Measurements from ENCODE around the gene SNAP29. TPM values are rescaled to one million over a fixed set of nuclear protein-coding genes. Genes with fewer than 3 reads are reported as not detected.
"Not testable (repeated sequence)": the region's sequence is repeated elsewhere in the genome, so short reads cannot be mapped to it uniquely, and the experiment has no call there.

The SNAP29 gene
- total and polyA plus RNA-seq, 7 donors = 19.1 to 46.3 (median 27.6) TPM

- Histone ChIP-seq H3K36me3 (ENCODE audit: insufficient read depth in 1 of 2, low read depth in 1 of 2) (peaks cover 3 to 94% of the 10 kb centered on the region in 2 donors), H3K4me3 (no peak overlapping the region)
- intact Hi-C loops (cut with DNase I) = no loop called here
Observed at GRCh38 chr22:20816559-20816958, 42.2 kb upstream of the SNAP29 start.

GRCh38 chr22:20818471-20818870 lies 40.3 kb upstream of the SNAP29 start:
- TF ChIP-seq, protein P1, sequence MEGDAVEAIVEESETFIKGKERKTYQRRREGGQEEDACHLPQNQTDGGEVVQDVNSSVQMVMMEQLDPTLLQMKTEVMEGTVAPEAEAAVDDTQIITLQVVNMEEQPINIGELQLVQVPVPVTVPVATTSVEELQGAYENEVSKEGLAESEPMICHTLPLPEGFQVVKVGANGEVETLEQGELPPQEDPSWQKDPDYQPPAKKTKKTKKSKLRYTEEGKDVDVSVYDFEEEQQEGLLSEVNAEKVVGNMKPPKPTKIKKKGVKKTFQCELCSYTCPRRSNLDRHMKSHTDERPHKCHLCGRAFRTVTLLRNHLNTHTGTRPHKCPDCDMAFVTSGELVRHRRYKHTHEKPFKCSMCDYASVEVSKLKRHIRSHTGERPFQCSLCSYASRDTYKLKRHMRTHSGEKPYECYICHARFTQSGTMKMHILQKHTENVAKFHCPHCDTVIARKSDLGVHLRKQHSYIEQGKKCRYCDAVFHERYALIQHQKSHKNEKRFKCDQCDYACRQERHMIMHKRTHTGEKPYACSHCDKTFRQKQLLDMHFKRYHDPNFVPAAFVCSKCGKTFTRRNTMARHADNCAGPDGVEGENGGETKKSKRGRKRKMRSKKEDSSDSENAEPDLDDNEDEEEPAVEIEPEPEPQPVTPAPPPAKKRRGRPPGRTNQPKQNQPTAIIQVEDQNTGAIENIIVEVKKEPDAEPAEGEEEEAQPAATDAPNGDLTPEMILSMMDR (IDR thresholded peaks at IDR 0.05) = no peak
- DNase-seq (no peak), ATAC-seq (no peak)
- intact Hi-C loops (cut with DNase I) = no loop called here
- H3K9me3 ChIP-seq = no peaks in the 10 kb centered on the region
- no peak overlapping the region for H3K4me3 ChIP-seq
- H3K27ac ChIP-seq = no peak overlapping the region
- no peaks in the 10 kb centered on the region for H3K4me1 ChIP-seq
- H3K27me3 ChIP-seq (ENCODE audit: insufficient read depth in 3 of 3, low read length in 2 of 3) = no peaks in the 10 kb centered on the region
- H3K36me3 ChIP-seq (ENCODE audit: insufficient read depth in 1 of 2, low read depth in 1 of 2) = peaks cover 0 to 88% of the 10 kb centered on the region in 2 donors
- WGBS, 3 donors = 91 to 93% (median 93%) methylated on average over 3 of the region's 3 CpGs

More at GRCh38 chr22:20816559-20816958, 42.2 kb upstream of the SNAP29 start:
- TF ChIP-seq, protein P1 (IDR thresholded peaks at IDR 0.05) = no peak
- no peaks in the 10 kb centered on the region for H3K4me1 ChIP-seq
- no peaks in the 10 kb centered on the region for H3K9me3 ChIP-seq
- no peaks in the 10 kb centered on the region for H3K27me3 ChIP-seq (ENCODE audit: insufficient read depth in 3 of 3, low read length in 2 of 3)
- WGBS, 3 donors = 95 to 98% (median 96%) methylated on average over 6 of the region's 6 CpGs
- ATAC-seq (no peak), DNase-seq (no peak)
- H3K27ac ChIP-seq = no peak overlapping the region

DNA sequence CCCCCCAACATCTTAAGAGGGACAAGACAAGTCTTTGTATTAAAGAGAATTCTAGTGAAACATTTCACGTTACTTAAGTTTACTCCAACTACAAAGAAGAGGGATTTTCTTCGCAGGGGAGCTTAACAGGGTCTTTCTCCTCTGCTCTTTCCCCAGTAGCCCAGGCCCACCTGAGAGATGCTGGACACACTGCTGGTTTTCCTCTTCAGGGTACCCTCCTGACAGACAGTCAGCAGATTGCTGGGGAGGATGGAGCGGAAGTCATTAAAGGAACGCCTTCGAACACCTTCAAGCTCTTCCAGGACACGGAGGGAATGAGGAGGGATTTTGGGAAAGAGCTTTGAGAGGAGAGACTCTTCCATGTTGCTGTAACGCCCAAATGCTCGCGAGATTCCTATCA lies 39.3 kb upstream of the SNAP29 start:
- Histone ChIP-seq H3K27me3 (ENCODE audit: insufficient read depth in 3 of 3, low read length in 2 of 3) (no peaks in the 10 kb centered on the region), H3K4me3 (no peak overlapping the region), H3K9me3 (no peaks in the 10 kb centered on the region), H3K36me3 (ENCODE audit: insufficient read depth in 1 of 2, low read depth in 1 of 2) (peaks cover 0 to 88% of the 10 kb centered on the region in 2 donors), H3K4me1 (no peaks in the 10 kb centered on the region), H3K27ac (no peak overlapping the region)
- TF ChIP-seq, protein P1 (IDR thresholded peaks at IDR 0.05) = no peak
- ATAC-seq = no peak
- no peak for DNase-seq
- 94 to 95% (median 95%) methylated on average over 9 of the region's 9 CpGs for WGBS, 3 donors
- intact Hi-C loops (cut with DNase I) = no loop called here

DNA sequence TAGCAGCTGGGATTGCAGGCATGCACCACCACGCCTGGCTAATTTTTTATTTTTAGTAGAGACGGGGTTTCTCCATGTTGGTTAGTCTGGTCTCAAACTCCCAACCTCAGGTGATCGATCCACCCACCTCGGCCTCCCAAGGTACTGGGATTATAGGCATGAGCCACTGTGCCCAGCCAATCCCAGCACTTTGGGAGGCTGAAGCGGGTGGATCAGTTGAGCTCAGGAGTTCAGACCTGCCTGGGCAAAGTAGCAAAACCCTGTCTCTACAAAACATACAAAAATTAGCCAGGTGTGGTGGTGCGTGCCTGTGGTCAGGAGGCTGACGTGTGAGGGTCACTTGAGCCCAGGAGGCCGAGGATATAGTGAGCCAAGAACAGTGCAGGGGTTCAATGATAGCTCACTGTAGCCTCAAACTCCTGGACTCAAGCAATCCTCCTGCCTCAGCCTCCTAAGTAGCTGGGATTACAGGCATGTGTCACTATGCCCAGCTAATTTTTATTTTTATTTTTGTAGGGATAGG lies 37.0 kb upstream of the SNAP29 start:
- H3K27me3 ChIP-seq (ENCODE audit: insufficient read depth in 3 of 3, low read length in 2 of 3); ATAC-seq; intact Hi-C loops (cut with DNase I); H3K9me3 ChIP-seq; H3K4me3 ChIP-seq; H3K27ac ChIP-seq; H3K4me1 ChIP-seq; DNase-seq: not testable (repeated sequence)
- WGBS, 3 donors = 98% methylated on average over 8 of the region's 8 CpGs
- H3K36me3 ChIP-seq (ENCODE audit: insufficient read depth in 1 of 2, low read depth in 1 of 2) = peaks cover 0 to 85% of the 10 kb centered on the region in 2 donors

- WGBS, 3 donors = 95 to 97% (median 97%) methylated on average over 5 of the region's 5 CpGs
Observed at GRCh38 chr22:20822240-20822639, 36.6 kb upstream of the SNAP29 start.

More at GRCh38 chr22:20822240-20822639, 36.6 kb upstream of the SNAP29 start:
- TF ChIP-seq, protein P1 (IDR thresholded peaks at IDR 0.05) = no peak
- Histone ChIP-seq H3K36me3 (ENCODE audit: insufficient read depth in 1 of 2, low read depth in 1 of 2) (peaks cover 0 to 81% of the 10 kb centered on the region in 2 donors), H3K27ac (no peak overlapping the region), H3K4me1 (no peaks in the 10 kb centered on the region), H3K27me3 (ENCODE audit: insufficient read depth in 3 of 3, low read length in 2 of 3) (no peaks in the 10 kb centered on the region), H3K4me3 (no peak overlapping the region), H3K9me3 (no peaks in the 10 kb centered on the region)
- intact Hi-C loops (cut with DNase I) = no loop called here
- DNase-seq (no peak), ATAC-seq (no peak)

All from psoas muscle (tissue), 8 donors.